Stimulated activated CD8-positive, alpha-beta memory T cell treated with anti-CD3 and anti-CD28 coated beads, Interleukin-4, amount 100 ng/mL, for 24 hours (primary cell): ENCODE measurements around the gene BAIAP2L1.

Experiments used
- DNase-seq: peaks from one replicate; pipeline ENCODE4 v3.0.0-alpha.2; 2020; ENCODE audit warnings: low read depth

BAIAP2L1 gene

DNA sequence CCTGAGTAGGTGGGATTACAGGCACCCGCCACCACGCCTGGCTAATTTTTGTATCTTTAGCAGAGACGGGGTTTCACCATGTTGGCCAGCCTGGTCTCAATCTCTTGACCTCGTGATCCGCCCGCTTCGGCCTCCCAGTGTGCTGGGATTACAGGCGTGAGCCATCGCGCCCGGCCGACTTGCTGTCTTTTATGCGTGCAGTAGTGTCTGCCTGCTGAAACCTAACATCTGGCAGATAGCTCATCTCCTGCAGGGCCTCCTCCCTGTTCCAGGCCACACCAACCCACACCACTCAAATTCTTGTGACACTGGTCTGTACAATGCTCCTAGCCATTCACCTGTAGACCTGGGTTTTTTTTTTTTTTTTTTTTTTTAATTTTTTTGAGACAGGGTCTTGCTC, 41.5 kb downstream of the BAIAP2L1 start:
- DNase-seq, result no peak

DNA sequence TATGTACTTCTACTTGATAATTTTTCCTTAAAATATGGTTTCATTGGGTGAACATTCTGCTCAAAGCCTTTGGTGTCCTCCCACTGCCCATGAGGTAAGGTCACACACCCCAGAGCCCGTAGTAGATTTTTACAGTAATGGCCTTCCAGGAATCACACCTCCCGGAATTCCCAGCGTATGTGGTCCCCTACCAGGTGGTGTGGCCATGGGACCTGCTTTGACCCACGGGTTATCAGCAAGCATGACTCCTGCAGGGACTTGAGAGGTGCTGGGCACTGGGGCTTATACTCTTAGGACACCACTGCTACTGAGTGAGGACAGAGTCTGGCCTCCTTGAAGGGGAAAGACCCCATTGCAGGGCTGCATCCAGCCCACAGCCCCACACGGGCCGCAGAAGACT, 42.2 kb downstream of the BAIAP2L1 start:
- DNase-seq, result no peak

DNA sequence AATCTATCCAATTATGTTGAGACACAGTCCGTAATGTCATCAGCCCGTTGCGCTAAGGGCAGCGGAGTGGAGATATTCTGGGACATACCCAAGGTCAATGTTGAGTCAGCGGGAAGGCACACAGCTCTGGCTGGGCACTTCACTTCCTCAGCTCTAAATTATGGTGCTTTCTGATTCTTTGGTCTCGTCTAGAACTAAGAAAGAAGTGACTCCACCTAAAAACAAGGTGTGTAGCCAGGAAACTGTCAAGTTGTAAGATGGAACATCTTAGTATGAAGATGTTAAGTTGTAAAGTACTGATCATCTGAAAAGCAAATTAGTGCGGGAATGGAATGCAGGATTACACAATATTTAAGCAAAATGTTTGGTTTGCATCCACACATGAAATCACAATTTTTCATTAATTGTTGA, 43.1 kb downstream of the BAIAP2L1 start:
- no peak for DNase-seq

DNA sequence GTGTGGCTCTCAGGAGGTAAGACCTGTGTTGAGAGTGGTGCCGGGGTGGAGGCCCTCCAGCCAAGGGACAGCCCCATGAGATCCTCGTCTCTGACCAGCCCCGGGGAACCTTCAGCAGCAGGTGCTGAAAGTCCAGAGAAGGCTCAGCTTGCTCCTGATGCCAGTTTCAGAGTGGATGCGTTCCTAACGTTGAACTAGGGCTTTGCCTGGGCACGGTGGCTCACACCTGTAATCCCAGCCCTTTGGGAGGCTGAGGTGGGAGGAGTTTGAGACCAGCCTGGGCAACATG, 45.7 kb downstream of the BAIAP2L1 start:
- no peak for DNase-seq

DNA sequence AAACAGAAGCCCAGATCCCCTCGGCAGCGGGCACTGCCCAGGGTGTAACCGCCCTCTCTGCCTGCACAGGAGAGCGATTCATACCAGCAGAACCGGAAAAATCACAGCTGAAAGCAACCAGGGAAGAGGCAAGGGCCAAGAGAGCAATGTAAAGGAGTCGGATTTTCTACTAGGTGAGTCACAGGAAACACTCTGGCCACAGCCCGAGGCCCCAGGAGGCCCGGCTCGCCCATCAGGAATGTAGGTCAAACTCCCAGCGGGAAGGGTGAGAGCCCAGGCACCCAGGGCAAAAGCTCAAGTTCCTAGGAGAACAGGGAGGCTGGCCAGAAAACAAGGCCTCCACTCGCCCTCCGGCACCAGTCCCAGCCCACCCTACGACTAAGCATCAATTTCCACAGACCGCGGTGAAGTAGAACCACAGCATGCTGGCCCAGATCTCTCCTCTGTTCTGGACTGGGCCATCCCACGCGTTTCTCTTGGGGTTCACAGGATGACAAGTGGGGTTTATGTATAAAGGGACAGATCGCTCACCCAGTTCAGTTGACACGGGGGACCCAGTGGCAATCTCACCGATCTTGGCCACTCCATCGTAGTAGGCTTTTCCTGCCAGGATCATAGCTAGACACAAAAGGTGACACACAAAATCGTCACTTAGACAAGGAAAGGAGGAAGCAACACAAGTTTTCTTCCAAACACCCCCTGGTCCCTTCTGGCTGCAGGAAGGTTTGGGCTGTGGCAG, 46.2 kb downstream of the BAIAP2L1 start:
- DNase-seq, result no peak

DNA sequence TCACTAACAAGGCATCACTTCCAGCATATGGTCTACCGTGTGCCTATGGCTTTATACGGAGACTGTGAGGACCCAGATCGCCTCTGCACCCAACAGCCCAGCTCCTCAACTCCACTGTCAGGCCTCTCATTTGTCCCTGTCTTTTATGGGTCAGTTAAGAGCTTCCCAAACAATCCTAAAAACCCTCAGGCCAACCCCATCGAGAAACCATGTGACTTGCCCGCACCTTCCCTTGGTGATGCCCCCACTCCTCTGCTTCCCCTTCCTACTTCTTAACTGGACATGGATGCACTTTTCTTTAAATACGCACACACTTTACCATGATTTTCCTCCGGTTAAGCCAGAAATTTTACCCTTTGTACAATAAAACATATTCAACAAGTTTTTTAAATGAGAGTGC, 46.8 kb downstream of the BAIAP2L1 start:
- DNase-seq, result no peak

DNA sequence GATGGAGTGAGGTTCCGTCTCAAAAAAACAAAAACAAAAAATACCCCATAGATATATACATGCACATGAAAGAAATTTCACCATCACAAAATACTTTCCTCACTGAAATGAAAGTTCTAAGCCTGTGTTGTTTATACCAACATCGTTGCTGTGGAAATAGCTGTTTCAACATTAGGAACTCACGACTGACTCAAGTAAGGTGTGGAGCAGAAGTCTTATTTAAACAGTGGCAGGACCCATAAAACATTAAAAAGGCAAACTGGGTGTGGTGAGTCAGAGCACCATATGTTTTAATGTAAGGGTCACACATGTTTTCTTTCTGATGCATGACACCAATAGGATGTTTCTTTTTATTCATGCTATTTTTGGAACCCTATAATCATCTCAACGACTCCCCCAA, 48.3 kb downstream of the BAIAP2L1 start:
- no peak for DNase-seq

DNA sequence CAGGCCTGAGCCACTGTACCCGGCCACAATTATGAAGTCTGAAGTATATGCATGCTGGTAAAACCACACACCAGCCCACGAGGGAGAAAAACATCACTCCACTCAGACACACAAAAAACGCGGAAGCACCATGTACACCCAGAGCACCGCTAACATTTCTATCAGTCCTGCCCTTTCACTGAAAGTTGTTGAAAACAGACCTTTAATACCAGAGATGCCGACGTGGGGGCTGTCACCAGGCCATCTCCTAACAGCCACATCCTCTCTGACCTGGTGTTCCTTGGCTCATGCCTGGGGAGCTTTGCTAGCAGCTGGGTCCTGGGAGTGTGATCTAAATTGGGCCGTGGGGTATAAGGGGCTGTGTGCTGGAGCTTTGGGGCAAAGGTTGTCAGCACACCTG, 49.8 kb downstream of the BAIAP2L1 start:
- no peak for DNase-seq

DNA sequence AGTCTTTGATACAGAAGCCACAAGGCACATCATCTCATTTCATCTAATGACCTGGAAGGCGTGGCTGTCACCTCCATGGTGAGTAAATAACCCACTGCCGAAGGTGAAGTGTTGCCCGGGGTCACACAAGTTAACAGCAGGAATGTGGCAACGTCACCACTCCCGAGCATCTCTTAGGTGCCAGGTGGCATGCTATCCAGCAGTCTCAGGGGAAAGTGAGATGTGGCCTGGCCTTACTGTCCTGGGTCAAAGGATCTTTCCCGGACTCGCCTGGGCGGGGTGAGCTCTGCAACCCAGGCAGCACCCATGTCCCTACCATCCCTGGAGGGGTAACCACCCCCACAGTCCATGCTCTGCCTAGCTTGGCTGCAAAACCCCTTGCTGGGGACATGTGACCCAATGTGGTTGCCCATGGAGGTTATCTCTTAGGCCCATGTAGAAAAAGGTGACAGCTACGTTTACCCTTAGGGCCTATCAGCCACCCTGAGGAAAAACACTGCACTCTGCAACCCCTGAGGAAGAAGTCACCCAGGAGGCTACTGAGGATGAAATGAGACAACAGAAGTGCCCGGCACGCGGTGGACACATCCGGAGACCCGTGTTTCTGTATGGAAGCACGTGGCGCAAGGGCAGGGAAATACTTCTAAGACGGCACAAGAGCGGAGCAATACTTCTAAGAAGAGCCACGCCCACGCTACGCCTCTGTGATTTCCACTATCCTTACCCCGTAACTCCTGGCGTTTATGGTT, 52.0 kb downstream of the BAIAP2L1 start:
- DNase-seq, result no peak

DNA sequence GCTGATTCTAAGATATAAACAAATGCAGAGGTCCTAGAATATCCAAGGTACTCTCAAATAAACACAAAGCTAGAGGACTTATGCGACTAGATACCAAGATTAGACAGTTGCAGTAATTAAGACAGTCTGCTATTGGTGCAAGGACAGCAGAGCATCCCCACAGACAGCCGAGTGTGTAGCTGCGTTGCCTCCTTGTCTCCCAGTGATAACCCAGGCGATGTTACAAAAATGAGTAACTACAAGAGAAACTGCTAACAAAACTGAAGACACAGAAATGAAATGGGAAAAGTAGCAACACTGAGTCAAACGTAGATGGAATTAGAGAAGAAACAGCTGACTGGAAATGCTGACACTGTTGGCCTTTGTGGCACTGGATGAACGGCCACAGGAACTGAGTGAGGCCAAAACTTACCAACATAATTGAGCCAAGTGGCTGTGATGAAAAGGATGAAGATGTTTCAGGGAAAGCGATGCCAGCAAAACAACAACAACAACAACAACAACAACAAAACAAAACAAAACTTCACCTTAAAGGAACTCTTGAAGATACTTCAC, 54.3 kb downstream of the BAIAP2L1 start:
- DNase-seq, result no peak

DNA sequence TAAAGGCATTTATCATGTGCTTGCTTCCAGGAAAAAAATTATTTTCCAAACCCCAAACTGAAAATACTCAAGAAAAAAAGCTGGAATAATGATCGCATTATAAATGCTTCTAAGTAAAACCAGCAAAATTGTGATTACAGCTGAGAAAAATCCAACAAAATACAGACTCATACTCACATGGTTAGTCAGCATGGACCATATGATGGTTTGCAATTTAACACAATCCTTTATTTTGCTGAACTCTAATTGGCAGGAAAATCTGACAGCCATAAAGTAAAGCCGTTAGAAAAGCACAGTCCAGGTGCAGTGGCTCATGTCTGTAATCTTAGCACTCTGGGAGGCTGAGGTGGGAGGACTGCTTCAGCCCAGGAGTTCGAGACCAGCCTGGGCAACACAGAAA, 59.8 kb downstream of the BAIAP2L1 start:
- no peak for DNase-seq

DNA sequence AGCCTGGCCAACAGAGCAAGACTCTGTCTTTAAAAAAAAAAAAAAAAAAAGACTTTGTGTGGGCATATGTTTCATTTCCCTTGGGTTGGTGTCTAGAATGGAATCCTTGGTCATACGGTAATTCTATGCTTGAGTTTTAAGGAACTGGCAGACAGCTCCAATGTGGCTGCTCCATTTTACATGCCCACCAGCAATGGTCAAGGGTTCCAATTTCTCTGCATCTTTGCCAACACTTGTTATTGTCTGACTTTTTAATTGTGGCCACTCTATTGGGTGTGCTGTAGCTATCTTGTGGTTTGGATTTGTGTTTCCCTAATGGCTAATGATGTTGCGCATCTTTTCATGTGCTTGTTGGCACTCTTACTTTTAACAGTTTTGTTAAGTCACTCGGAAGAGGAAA, 61.8 kb downstream of the BAIAP2L1 start:
- DNase-seq, result no peak

DNA sequence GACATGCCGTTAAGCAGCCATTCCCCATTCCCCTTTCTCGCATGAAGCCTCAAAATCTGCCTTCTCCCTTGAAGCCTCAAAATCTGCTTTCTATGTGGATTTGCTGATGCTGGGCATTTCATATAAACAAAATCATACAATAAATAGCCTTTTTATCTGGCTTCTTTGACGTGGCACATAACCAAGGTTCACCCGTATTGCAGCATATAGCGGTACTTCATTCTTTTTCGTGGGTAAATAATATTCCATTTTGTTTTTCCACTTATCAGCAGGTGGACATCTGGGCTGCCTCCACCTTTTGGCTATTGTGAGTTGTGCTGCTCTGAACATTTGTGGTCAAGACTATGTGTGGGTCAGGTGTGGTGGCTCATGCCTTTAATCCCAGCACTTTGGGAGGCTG, 62.4 kb downstream of the BAIAP2L1 start:
- no peak for DNase-seq

DNA sequence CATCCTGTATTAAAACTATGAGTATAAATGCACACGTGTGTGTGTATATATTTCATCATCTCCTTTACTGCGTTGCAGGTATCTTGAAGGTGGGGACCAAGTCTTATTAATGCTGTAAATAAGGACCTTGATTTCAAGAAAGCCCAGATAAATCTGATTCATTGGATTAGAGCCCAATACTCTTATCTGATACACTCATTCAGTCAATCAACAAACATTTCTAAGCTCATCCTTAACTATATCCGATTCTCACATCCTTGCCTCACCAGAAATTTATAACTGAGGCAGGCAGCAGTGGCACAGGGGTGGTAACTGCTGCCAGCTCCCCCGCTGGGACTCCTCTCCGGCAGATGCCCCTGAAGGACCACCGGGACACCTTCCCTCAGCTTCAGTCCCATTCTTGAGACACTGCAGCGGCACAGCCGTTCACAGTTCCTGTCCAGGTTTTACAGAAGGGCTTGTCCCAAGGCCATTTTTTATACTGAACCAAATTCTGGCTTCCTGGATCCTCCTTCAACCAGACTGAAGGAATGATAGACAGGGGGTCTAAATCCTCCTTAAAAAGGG, 65.4 kb downstream of the BAIAP2L1 start:
- no peak for DNase-seq

DNA sequence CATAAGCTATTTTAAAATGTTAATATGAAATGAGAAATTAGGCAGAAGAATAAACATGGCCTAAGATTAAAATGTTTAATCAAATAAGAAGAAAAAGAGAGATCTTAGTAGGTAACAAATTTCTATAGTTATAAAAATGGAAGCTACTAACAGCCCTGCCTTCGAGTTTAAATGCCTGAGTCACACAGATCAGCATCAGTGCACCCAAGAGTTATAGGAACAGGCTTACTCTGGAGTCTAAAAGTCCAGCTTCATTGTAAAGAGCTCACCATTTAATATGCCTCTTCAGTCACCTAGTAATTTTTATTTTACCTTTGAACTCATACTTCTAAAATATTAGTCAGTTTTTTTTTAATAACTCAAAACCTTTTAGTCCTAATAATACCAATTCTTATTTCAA, 66.8 kb downstream of the BAIAP2L1 start:
- DNase-seq, result no peak

DNA sequence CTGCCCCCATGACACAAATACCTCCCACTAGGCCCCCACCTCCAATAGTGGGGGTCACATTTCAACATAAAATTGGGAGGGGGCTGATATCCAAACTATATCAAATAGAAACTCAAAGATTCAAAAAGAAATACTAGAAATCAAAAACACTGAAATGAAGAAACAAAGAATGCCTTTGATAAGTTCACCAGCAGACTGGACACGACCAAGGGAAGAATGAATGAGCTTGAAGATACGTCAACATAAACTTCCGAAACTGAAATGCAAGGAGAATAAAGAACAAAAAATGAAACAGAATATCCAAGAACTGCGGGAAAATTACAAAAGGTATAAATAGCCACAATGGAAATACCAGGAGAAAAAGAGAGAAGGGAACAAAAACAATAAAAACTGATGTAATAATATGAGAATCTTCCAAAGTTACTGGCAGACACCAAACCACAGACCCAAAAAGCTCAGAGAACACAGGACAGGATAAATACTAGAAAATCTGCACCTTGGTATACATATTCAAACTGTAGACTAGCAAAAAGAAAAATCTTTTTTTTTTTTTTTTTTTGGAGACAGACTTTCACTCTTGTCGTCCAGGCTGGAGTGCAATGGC, 69.9 kb downstream of the BAIAP2L1 start:
- no peak for DNase-seq

DNA sequence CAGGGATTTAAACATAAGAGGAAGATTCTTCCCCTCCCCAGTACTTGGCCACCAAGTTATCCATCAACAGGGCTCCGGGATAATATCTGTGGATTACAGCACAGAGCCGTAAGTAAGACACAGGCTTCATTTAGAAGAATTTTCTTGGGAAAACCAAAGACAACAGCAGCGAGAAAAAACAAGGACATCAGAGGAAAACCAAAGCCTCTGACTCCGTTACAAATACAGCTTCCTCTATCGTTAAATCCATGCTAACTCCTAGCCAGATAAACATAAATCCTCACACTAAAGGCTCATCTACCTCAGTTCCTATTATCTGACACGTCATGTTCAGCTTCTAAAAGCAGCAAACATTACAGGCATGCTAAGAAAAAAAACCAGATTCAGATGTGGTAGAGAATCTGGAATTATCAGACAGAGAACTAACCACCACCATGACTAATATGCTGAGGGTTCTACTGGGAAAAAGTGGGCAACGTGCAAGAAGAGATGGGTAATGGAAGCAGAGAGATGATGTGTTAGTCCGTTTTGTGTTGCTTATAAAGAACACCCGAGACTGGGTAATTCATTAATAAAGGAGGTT, 71.0 kb downstream of the BAIAP2L1 start:
- no peak for DNase-seq

DNA sequence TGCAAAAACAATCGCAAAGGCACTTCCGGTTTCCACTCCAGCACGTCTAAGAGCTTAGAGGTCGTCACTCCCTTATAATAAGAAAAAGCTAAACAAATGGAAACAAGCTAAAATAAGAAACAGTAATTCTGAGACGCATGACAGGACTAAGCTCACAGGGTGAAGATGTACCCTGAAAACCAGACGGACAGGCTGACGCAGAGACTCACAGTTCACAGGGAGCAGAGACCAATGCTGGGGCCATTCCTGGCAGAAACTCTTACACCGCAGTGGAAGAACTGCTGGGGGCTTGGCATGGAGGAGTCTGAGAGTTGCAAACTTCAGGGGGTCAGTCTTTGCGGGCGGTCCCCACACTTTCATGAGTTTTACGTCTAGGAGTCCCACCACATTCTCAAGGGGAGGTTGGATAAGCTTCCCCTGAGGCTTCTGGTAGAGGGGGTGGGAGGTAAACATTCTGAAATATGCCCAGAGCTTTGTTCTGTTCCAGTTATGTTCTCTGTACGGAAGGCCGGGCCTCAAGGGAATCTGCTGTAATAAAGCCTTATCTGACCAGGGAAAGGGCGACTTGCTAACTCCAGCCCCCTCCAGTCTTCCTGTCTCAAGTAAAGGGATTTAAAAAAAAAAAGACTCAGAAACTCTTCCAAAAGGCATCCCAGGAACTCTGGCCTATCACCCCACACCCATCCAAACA, 71.6 kb downstream of the BAIAP2L1 start:
- DNase-seq, result no peak

DNA sequence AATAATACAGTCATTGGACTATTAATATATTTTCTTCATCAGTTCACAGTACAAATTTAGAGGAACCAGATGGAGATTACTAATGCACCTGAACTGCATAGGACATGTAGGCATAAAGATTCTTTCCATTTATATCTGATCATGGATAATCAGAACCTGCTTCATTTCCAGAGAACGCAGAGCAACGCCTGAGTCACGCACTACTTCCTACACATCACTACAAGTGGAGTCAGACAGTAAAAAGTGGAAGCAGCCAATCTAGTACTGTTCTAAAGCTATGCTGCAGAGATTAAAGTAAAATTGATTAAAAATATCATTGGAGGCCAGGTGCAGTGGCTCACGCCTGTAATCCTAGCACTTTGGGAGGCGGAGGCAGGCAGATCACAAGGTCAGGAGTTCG, 76.1 kb downstream of the BAIAP2L1 start:
- DNase-seq, result no peak

DNA sequence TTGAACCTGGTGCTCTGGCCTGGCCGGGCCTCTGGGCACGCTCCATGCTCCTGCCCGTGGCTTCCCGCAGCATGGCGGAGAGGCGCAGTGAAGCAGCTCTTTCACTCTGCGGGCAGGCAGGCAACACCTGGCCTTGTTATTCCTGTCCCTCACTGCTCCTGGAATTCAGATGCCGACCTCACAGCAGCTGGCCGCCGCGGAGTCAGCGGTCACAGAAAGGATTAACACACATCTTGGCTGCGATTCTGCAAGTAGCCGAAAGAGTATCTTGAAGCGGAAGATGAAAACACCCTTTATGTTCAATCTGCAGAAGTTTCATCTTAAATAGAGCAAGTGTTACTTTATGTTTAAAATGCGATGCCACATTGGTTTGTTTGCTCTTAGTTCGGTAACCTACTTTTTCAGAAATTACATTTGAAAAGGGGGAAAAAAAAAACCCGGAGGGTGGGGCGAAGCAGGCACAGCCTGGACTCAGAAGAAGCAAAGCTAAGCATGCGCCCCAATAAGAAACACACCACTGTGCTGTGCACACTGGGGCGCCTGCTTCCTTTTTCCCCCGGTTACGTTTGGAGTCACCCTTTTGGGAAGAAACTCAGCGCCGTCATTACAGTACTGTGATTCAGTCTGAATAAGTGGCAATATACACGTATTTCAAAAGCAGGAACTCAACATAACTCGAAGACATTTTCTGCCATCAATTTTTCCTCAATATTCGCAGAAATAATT, 77.1 kb downstream of the BAIAP2L1 start:
- no peak for DNase-seq
